Measurements from ENCODE around the gene PIGU.

DNA sequence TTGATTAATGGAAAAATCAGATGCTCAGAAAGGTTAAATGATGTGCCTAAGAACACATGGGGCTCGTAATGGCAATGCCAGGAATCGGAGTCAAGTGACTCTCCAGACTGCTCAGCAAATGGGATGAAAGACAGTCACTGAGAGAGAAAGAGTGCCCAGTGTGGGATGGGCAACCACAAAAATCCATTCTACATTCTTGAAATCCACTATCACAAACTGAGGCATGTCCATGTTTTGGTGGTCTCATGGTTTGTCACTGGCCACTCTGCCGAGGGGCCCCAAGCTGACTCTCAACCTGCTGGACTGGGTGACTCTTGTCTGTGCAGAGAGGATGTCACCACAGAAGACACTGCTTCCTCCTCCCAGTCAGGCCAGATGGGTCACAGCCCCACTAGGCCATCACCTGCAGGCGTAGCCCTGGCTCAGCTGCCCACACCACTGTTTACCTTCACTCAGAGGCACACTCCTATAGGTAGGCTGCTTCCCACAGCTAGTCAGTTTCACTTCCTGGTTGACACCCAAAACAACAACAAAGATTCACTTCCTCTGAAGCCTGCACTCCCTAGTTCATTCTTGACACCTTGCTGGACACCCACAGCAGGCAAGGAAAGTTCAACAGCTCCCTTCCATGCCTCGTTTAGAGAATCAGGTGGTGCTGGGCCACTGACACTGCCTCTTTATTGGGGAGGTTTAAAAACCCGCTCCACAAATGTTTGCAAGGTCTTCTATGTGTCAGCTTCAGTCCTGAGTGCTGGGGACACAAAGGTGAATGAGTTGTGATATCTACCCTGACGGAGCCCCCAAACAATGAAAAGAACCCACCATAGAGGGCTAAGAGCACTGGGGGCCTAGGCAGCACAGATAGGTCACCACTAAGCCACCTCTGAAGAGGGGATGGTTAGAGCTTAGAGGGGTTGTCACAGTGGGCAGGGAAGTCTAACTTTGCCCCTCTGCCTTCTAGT is 96.6 kb downstream of the PIGU start:
- TF ChIP-seq, protein P1, sequence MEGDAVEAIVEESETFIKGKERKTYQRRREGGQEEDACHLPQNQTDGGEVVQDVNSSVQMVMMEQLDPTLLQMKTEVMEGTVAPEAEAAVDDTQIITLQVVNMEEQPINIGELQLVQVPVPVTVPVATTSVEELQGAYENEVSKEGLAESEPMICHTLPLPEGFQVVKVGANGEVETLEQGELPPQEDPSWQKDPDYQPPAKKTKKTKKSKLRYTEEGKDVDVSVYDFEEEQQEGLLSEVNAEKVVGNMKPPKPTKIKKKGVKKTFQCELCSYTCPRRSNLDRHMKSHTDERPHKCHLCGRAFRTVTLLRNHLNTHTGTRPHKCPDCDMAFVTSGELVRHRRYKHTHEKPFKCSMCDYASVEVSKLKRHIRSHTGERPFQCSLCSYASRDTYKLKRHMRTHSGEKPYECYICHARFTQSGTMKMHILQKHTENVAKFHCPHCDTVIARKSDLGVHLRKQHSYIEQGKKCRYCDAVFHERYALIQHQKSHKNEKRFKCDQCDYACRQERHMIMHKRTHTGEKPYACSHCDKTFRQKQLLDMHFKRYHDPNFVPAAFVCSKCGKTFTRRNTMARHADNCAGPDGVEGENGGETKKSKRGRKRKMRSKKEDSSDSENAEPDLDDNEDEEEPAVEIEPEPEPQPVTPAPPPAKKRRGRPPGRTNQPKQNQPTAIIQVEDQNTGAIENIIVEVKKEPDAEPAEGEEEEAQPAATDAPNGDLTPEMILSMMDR (IDR thresholded peaks at IDR 0.05; ENCODE audit: extremely low read depth in 1 of 2, insufficient read depth in 1 of 2, low read depth in 1 of 2, low read length in 2 of 2) = no peak
- TF ChIP-seq EZH2 (IDR thresholded peaks at IDR 0.05; ENCODE audit: borderline replicate concordance, low read depth, low read length, severe bottlenecking) = no peak
- TF ChIP-seq POLR2AphosphoS5 (IDR thresholded peaks at IDR 0.05; ENCODE audit: insufficient read depth, low read depth, low read length) = no peak
- TF ChIP-seq JUN (IDR thresholded peaks at IDR 0.05; ENCODE audit: borderline replicate concordance, insufficient read depth, insufficient read length, low read depth) = no peak
- TF ChIP-seq POLR2A (IDR thresholded peaks at IDR 0.05; ENCODE audit: low read depth, low read length) = no peak
- no peak for TF ChIP-seq GATA2 (IDR thresholded peaks at IDR 0.05; ENCODE audit: insufficient read depth, insufficient read length, low read depth, low read length)

Measured in endothelial cell of umbilical vein (primary cell).